Measurements from ENCODE around the gene HEY2.
"Not testable (repeated sequence)": the region's sequence is repeated elsewhere in the genome, so short reads cannot be mapped to it uniquely, and the experiment has no call there.

Gene HEY2

DNA sequence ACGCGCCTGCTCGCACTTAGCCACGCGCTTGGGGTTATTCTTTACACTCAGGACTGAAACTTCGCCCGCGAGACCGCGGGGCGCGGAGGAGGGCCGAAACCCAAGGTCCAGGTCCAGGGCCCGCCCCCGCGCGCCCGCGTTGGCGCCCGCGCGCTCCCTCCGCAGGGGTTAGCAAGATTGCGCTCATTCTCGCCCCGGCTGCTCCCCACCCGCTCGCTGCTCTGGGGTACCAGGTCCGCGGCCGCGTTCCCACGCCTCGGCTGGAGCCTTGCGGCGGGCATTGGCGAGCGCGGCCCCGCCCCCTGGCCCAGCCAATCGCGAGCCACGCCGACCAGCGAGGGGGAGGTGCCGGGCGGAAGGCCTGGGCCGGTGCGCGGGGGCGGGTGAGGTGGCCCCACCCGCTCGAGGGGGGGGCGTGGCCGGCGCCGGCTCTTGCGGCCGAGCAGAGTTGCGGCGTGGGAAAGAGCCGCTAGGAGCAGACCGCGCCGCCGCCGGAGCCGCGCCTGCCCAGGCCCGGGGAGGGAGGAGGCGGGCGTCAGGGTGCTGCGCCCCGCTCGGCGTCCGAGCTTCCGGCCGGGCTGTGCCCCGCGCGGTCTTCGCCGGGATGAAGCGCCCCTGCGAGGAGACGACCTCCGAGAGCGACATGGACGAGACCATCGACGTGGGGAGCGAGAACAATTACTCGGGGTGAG lies at the start of gene HEY2:
Gene HEY2, plus strand, starts transcription at position 460 of the 692 bp plus-strand sequence. Its CDS starts 145 bp downstream, at position 605.
- DNase-seq: peak; percentile 82

- DNase-seq: no peak
Observed at GRCh38 chr6:125700581-125701353, 48.7 kb upstream of the HEY2 start.

- DNase-seq: no peak
Observed at GRCh38 chr6:125701354-125701668, 48.1 kb upstream of the HEY2 start.

DNA sequence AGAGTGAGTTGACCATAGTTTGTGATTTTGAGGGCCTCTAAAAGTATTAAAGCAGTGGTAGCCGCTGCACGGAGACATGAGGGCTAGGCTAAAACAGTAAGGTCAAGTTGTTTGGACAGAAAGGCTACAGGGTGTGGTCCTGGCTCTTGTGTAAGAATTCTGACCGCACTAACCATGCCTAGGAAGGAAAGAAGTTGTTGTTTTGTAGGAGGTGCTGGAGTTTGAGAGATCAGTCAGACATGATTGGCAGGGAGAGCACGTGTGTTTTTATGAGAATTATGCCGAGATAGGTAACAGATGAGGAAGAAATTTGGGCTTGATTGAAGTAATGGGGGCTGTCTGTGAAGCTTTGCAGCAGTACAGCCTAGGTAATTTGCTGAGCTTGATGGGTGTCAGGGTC lies 45.5 kb upstream of the HEY2 start:
- not testable (repeated sequence) for DNase-seq

DNA sequence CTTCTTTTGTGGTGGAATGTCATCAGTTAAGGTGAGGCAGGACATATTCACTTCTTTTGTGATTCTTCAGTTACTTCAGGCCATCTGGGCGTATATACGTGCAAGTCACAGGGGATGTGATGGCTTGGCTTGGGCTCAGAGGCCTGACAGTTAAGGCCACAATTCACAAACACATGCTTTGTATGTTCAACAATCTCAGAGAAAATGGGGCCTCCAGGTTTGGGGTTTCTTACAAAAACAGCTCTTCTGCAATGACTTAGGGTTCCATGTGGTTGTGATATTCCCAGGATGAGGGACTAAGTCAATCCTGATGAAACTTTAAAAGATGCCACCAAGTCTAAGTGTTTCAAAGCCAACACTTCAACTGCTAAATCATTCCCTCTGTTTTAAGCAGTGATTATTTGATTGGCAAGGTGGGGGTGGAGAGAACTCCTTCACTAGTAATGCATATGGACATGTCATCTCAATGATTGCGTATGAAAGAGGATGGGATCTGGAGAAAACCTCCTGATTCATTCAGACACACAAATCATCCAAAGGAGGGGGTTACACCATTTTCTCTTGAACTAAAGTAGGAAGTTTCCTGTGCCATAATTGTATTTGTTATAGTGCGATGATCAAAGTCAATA lies 41.7 kb upstream of the HEY2 start:
- no peak for DNase-seq

DNA sequence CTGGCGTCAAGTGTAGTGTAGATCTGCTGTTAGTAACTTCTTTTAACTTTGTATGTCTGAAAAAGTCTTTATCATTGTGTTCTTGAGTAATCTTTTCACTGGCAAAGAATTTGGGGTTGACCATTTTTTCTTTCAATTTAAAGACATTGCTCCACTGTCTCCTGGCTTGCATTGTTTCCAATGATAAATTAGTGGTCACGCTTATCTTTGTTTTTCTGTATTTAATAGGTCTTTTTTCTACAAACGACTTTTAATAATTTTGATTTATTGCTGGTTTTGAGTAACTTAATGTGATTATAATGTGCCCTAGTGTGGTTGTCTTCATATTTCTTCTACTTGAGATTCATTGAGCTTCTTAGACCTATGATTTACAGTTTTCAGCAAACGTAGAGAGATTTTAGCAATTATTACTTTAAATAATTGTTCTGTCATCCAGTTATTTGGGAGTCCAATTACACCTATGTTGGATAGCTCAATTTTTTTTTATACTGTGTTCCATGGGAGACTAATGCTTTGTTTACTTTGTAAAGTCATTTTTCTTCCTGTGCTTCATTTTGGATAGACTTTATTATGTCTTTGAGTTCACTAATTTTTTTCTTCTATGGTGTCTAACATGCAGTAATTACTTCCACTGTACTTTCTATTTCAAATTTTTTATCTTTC lies 38.3 kb upstream of the HEY2 start:
- DNase-seq: no peak

GRCh38 chr6:125714441-125715090 lies 34.9 kb upstream of the HEY2 start:
- DNase-seq: no peak

- no peak for DNase-seq
Observed at GRCh38 chr6:125717120-125717731, 32.2 kb upstream of the HEY2 start.

- no peak for DNase-seq
Observed at GRCh38 chr6:125718109-125718508, 31.3 kb upstream of the HEY2 start.

DNA sequence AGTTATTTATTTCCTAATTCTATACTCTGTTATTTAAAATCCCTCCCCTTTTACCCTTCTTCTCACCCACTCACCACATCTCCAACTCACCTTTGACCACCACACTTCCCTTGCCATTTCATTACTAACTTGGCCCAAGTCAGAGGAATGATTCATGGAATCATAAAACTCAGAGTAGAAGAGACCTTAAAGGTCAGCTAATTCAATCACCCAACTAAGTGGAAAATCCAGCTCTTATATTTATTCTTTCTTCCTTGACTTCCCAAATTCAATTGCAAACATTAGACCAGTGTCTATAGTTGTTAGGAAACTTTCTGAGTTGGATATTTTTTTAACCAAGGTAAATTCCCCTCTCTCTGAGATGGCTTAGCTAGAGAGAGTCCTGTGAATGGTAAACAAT lies 26.5 kb upstream of the HEY2 start:
- DNase-seq: no peak

GRCh38 chr6:125727216-125727615 lies 22.2 kb upstream of the HEY2 start:
- DNase-seq: no peak

DNA sequence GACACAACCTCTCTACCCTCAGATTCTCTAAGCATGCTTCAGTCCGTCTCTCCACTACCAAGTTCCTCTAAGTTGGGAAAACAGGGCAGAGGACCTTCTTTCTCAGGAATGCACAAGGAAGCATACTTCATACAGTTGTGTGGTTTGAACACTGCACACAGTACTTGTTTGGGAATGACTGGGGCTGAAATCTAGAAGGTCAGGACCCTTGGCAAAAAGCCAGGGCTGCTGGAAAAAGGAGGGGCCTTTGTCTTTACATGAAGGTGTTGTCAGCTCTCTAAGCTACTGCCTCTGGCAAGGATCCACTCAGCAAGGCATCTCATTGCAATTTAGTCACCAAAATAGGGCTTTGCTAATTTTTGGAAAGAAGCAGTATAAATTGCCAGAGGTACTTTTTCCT lies 20.7 kb upstream of the HEY2 start:
- no peak for DNase-seq

GRCh38 chr6:125729983-125730382 lies 19.4 kb upstream of the HEY2 start:
- DNase-seq: no peak

GRCh38 chr6:125732398-125732797 lies 17.0 kb upstream of the HEY2 start:
- DNase-seq: no peak

DNA sequence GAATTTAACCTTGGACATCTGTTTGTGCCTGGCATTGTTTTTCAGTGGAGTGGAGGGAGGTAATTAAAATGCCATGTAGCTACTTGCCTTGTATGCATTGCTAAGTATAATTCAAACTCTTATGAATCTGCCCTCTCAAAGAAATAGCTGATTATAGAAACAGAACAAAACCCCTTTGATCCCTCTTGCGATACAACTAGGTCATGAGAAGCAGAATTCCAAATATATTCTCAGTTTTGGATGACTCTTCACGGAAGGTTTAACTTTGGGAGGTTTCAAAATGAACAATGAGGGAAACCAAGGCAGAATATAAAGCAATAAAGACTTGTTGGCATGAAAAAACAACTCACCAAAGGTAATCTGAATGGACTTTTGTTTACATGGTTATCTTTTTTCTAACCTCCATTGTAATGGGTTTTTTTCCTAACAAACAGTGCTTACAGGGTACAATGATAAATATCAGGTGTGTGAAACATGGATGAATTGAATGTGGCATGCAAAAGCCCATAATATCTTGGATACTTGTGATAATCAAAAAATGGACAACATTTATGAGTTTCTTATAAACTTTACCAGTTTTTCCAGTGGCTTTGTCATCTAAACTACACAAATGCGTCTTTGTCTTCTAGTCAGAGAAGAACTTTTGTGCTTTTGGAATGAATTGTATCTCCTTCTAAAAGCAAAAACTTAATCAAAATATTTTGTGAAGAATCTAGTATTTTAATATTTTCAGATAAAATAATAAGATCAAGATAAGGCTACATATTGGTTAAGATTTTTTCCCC lies 15.7 kb upstream of the HEY2 start:
- DNase-seq: no peak

GRCh38 chr6:125738276-125738675 lies 11.2 kb upstream of the HEY2 start:
- no peak for DNase-seq

- no peak for DNase-seq
Observed at GRCh38 chr6:125739364-125739763, 10.1 kb upstream of the HEY2 start.

GRCh38 chr6:125741336-125741735 lies 8.1 kb upstream of the HEY2 start:
- no peak for DNase-seq

- DNase-seq: no peak
Observed at GRCh38 chr6:125742024-125742423, 7.4 kb upstream of the HEY2 start.

GRCh38 chr6:125742464-125743120 lies 6.8 kb upstream of the HEY2 start:
- no peak for DNase-seq

DNA sequence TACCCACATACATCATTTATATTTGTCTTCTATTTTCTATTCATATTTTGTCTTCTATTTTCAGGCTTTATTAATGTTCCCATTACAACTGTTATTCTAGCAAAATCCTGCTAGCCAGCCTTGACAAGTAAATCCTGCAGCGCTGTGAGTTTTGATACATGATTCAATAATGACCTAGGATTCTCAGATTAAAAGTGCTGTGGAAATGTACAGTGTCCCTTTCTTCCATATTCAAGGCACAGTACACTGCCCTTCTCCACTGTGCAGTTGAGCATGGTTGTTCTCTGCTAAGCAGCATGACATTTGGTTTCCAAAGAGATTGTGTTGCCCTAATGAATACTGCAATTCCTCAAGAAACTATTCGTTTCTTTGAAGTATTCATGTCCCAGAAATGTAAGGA lies 5.8 kb upstream of the HEY2 start:
- no peak for DNase-seq
